ENCODE results near the gene LRRIQ3.
"Not testable (repeated sequence)": the region's sequence is repeated elsewhere in the genome, so short reads cannot be mapped to it uniquely, and the experiment has no call there.

Gene LRRIQ3, protein sequence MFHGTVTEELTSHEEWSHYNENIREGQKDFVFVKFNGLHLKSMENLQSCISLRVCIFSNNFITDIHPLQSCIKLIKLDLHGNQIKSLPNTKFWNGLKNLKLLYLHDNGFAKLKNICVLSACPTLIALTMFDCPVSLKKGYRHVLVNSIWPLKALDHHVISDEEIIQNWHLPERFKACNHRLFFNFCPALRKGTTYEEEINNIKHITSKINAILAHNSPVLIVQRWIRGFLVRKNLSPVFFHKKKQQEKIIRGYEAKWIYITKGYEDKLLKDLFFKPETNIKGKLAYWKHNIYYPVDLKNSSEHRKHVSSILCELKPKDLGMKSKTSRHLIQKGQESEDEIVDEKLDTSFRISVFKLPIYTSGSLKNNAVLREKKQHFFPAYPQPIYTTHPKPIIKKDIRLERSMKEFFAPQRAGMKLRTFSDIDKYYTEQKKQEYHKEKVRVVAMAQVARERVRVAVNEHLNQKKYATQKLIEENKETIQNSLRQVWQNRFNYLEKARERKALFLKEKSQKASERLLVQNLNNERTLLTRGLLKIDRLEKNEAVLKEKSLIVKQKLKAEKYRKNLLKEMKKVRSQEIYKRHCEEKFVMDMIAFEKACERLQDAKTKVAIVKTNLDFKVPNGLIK

DNA sequence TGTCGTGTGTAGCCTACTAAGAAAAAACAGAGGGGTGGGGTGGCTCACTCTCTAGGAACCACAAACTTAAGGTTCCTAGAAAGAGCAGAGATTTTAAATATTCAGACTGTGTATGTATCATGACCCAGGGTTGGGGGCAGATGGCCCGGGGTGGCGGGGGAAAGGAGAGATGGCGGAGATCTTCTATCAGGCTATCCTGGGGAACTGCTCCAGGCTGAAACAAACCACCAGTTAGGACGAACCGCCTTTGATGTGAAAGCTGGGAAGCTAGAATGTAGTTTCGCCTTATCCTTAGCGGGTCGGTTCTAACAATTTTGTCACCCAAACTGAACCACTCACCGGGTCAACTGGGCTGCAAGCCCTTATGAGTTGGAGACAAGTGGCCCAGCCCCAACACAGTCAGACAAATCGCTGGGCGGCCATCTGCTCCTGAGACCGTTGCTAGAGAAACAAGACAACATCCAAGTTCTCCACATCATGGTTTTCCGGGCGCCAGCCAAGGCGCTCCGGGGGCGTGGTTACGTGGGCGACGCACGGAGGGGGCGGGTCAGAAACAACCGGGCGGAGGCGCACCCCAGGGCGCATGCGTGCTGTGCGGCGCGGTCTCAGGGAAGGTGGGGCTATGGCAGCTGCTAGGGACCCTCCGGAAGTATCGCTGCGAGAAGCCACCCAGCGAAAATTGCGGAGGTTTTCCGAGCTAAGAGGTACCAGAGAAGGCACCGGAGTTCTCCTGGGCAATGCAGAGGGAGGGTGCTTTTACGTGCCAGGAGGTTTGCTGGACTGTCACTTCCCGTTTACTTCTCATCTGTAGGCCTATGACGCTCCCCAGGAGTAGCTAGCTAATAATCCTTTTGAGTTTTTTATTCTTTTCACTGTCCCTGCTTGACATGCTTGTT lies at the start of gene LRRIQ3, which contains the start of gene FPGT:
LRRIQ3 (minus strand) TSS at position 520 of the 896 bp plus-strand sequence. CDS start 14,492 bp downstream, outside the sequence.
FPGT (plus strand) TSS at position 586 of the 896 bp plus-strand sequence; CDS start at position 623, 37 bp downstream.
- DNase-seq: peak; percentile 98

DNA sequence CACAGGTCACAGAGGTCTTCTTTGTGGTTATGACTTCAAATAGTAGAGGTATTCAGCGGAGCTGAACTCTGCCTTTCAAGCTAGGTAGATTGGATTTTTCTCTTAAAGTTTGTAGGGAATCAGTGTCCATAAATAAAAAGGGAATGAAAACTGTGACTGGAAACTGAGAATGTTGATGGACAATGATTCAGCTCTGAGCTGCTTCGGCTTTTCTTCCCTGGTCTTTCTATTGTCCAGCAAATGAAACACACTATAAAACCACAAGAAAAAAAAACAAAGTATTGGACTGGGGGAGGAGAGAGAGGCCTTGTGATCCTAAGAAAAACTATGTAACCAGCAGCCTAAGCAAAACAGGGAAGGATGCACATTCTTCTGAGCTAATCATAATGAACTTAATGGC lies 48.3 kb upstream of the LRRIQ3 start:
- DNase-seq: no peak

GRCh38 chr1:74245168-74245772 lies 47.3 kb upstream of the LRRIQ3 start:
- no peak for DNase-seq

GRCh38 chr1:74237787-74238186 lies 39.8 kb upstream of the LRRIQ3 start:
- DNase-seq: no peak

GRCh38 chr1:74237035-74237434 lies 39.1 kb upstream of the LRRIQ3 start:
- DNase-seq: no peak

- no peak for DNase-seq
Measured at GRCh38 chr1:74236440-74236839, 38.5 kb upstream of the LRRIQ3 start.

DNA sequence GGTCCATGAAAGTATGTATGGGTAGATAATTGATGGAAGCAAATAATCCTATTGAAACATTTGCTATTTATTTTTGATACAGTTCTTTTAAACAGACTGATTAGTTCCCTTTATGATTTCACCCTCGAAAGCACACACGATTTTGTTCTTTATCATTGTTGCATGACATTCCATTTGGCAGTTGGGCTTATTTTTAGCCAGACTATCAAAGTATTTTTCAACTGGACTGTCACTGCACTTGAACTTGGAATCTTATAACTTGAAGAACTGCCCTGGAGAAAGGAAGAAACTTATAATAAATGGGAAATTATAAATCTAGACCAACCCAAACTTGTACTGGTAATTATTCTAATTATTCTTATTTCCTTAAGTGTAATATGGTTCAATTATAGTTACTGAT lies 37.2 kb upstream of the LRRIQ3 start, which contains the start of gene TNNI3K:
TNNI3K (plus strand) TSS at position 235 of the 400 bp plus-strand sequence; CDS start at position 300, 65 bp downstream.
- DNase-seq: no peak

DNA sequence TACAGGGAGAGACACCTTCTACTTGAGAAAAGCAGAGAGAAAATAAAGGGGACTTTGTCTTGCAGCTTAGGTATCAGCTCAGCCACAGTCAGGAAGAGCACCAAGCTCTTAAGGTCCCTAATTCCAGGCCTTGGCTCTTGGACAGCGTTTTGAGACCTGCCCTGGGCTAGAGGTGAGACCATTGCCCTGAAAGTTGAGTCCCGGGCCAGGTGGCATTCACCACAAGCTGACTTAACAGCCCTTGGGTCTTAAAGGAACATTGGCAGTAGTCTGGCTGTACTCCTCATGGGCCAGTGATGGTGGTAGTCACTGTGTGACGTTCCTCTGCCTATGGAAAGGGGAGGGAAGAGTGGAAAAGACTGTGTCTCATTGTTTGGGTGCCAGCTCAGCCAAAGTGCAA lies 25.5 kb upstream of the LRRIQ3 start:
- DNase-seq: no peak

DNA sequence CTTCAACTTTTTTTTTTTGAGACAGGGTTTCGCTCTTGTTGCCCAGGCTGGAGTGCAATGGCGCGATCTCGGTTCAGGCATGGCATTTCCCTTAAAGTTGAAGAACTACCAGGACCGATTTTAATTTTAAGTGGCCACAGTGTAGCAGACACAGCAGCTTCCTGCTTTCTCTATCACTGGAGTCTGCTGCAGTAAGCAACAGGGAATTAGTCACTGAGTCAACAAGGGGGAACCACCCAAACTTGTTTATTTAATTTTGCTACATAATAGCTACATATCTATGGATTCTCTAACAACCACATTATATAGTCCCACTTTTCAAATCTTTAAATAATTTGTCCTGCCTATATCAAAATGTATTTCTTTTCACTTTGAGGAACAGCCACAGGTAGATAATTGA lies 24.7 kb upstream of the LRRIQ3 start:
- DNase-seq: no peak

DNA sequence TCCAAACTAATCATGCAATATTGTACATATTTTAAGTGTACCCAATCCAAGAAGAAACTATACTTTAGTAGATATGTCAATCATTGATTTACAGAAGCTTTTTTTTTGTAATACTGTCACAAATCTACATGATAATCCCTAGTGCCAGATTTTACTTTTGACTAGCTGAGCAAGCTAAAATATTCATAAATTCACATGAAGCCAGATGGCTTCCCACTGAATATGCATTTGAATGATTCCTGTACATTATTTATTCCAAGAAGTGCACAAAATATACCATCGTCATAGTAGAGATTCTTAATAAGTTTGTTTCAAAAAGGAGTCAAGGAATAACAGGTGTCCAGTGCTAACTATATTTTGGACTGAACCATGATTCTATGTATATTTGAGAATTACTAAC lies 17.3 kb upstream of the LRRIQ3 start:
- DNase-seq: no peak

GRCh38 chr1:74205266-74205665 lies 7.3 kb upstream of the LRRIQ3 start:
- DNase-seq: no peak

DNA sequence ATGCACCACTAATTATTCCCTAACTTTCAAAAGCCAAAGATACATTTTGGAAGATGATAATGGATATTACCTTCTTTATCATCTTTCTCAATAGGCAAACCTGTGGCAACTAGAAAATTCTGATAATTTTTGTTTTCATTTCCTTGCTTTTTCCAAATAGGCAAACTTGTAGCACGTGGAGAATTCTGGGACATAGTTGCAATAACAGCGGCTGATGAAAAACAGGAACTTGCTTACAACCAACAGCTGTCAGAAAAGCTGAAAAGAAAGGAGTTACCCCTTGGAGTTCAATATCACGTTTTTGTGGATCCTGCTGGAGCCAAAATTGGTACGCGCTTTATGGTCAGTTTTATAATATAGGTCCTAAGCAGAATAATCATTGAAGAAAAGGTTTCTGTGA lies 1.5 kb upstream of the LRRIQ3 start:
- no peak for DNase-seq

DNA sequence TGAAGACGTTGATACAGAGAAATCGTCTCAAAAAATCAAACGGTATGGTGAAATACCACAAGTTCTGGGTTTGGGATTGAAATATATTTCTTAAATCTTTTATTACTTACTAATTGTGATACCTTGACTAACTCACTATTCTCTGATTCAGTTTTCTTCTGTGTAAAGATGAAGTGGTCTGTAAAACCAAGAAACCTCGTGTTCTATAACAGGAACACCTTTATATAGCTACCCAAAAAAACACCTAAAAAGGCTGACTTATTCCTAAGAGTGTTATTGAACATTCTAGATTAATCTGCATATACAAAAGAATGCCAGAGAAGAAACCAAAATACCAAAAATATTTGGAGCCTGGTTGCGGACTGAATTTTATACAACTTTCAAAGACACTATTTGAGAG lies 721 bp downstream of the LRRIQ3 start:
- DNase-seq: no peak

DNA sequence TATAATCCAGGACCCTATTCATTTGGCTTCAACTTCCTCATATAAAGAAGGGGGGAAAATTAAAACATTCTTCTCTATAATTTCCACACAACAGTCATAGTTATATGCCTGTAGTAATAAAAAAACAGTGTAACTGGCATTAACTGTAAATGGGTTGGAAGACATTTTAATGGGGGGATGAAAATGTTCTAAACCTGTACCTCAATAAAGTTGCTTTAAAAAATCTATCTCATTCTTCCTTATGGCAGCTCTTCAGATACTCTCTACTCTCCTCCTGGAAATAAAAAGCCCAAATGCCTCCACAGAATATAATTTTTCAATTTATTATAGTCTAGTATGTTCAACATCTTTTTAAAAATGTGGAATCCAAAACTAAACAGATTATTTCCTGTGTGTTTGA lies 2.6 kb downstream of the LRRIQ3 start:
- no peak for DNase-seq

DNA sequence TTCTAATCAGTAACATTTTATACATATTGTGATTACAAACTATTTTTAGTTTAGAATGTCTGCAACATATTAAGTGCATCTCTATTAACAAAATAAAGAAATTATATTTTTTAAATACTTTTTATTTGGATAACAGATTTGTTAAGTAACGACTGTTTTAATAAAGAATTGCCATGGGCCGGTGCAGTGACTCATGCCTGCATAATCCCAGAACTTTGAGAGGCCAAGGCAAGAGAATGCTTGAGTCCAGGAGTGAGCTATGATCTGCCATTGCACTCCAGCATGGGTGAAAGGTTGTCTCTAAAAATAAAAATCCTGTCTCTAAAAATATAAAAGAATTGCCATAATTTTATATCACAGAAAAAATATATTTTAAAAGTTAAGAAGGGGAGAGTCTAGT lies 4.1 kb downstream of the LRRIQ3 start:
- no peak for DNase-seq

DNA sequence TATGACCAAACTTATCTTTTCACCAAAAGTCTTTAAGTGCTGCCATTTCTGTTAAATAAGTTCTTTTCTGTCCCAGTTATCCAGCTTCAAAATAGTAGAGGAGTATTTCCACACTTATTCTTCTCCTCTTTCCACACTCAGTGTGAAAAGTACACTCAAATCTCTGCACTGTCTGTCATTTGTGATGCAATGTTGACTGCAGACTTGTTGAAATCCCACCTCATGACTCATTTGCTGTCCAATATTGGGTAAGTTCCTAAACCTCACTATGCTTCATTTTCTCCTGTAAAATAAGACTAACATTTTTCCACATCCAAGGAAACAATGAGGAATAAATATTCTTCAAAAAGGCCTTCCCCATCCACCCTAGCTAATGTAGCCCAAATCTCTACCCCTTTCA lies 17.5 kb downstream of the LRRIQ3 start:
- no peak for DNase-seq

DNA sequence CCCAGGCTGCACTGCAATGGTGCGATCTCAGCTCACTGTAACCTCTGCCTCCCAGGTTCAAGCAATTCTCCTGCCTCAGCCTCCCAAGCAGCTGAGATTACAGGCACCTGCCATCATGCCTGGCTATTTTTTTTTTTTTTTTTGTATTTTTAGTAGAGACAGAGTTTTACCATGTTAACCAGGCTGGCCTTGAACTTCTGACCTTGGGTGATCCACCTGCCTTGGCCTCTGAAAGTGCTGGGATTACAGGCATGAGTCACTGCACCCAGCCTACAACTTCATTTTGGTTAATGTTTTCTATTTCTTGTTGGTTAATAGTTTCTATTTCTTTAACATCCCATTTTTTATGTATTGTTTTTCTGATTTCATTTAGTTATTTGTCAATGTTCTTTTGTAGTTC lies 23.6 kb downstream of the LRRIQ3 start:
- DNase-seq: not testable (repeated sequence)

DNA sequence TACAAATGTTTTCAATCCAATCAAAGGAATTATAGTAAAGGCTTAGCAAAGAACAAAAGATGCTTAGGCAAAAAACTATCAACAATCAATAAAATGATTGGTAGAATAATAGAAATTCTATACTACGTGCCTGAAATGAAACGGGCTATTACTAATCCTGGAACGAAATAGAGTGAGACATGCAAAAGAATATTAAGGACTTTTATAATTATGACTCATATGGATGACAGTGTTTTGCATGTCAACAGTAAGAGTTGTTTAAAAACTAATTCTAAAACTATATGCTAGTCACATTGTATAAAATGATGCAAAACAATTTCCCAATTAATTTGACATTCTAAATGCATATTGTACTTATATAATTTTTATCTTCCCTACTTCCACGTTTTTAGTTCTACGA lies 35.6 kb downstream of the LRRIQ3 start:
- DNase-seq: no peak

DNA sequence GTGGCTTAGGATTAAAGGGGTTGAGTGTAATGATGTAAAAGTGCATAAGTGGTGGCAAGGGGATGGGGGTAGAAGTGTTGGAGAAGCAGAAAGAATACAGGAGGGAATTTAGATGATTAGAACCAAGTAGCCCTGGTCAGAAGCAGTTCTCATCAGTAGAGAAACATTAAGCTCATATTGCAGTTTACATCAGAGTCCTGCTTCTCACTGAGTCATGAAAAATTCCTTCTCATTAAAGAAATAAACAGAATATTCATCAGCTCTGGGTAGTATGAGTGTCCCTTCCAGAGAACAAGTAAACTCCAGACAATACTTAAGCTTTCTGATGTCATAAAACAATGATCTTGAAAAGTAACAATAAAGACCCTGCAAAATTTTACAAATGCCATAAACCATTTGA lies 36.5 kb downstream of the LRRIQ3 start:
- DNase-seq: no peak

DNA sequence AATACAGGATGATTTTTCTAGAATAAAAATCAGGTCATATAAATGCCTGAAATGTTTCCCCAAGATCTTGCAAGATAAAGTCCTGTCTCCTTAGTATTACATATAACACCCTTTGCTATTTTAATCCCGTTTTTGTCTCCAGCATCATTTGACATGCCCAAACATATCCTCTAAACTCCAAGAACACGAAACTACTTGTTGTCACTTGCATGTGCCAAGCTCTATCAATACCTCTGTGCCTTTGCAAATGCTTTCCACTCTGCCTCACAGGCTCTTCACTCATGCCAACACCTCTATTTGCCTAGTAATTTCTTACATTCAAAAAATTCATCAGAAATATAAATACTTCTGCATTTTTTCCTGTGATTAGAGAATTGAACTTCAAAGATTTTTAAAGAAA lies 37.9 kb downstream of the LRRIQ3 start:
- no peak for DNase-seq

- no peak for DNase-seq
Measured at GRCh38 chr1:74145086-74145485, 52.9 kb downstream of the LRRIQ3 start.

- DNase-seq: not testable (repeated sequence)
Measured at GRCh38 chr1:74117370-74117769, 80.6 kb downstream of the LRRIQ3 start.

GRCh38 chr1:74113333-74113732 lies 84.6 kb downstream of the LRRIQ3 start:
- no peak for DNase-seq
